SK-N-SH (cell line): ENCODE results near the gene IL1RAP. TPM values are rescaled to one million over a fixed set of nuclear protein-coding genes. Genes with fewer than 3 reads are reported as not detected.

Experiments
- CTCF ChIA-PET: fragments of 300-600, 350-600 bp; formaldehyde crosslinking; extraction: SDS; loops from one replicate; lab custom pipeline; 2021; lab: Yijun Ruan, JAX
- POLR2A ChIA-PET: fragments of 350-600 bp; sonication (Branson Sonifier 250); formaldehyde crosslinking; extraction: SDS; loops from one replicate; lab custom pipeline; 2020; ENCODE audit warnings: antibody characterized with exemption, inconsistent platforms; lab: Yijun Ruan, JAX
- DNase-seq: peaks from one replicate; pipeline ENCODE4 v3.0.0; 2012
- H2AFZ ChIP-seq: fragments of 200-600 bp; sonication (generic); 2 replicates; pipeline ENCODE4 v1.8.1; 2016; ENCODE audit warnings: antibody characterized with exemption, mild to moderate bottlenecking, low read depth
- H3F3A ChIP-seq: fragments of 200-600 bp; sonication (generic); replicated peaks from 2 replicates; pipeline ENCODE3; 2016; ENCODE audit warnings: antibody characterized with exemption, mild to moderate bottlenecking; ENCODE audit not compliant: insufficient read depth
- H3K27ac ChIP-seq, 2 experiments: fragments of 200-500 bp in 1 of 2; fragments of 200-600 bp in 1 of 2; sonication (Bioruptor generic) in 1 of 2; sonication (generic), shearing (Covaris generic) in 1 of 2; 2 replicates each; pipeline versions ENCODE4 v1.5.1 to v1.6.1; 2014 to 2016; ENCODE audit warnings: low read depth in 2 of 2, inconsistent platforms in 1 of 2, low read length in 1 of 2, mild to moderate bottlenecking in 1 of 2, mixed read lengths in 1 of 2
- H3K27me3 ChIP-seq: fragments of 200-600 bp; sonication (generic), shearing (Covaris generic); 2 replicates; pipeline ENCODE4 v1.6.1; 2016; ENCODE audit warnings: mixed run types; ENCODE audit not compliant: insufficient read depth
- H3K36me3 ChIP-seq, 2 experiments: fragments of 200-500 bp in 1 of 2; fragments of 200-600 bp in 1 of 2; sonication (Bioruptor generic) in 1 of 2; sonication (generic) in 1 of 2; replicated peaks in 1 of 2; 2 replicates each; pipeline versions ENCODE3 to v1.5.1; 2014 to 2016; ENCODE audit warnings: low read length in 1 of 2, mild to moderate bottlenecking in 1 of 2; ENCODE audit not compliant: insufficient read depth in 2 of 2, control insufficient read depth in 1 of 2
- H3K4me1 ChIP-seq, 2 experiments: fragments of 200-500 bp in 1 of 2; fragments of 200-600 bp in 1 of 2; sonication (Bioruptor generic) in 1 of 2; sonication (generic), shearing (Covaris generic) in 1 of 2; 2 replicates each; pipeline versions ENCODE4 v1.5.1 to v1.6.1; 2014 to 2016; ENCODE audit warnings: low read depth in 1 of 2, low read length in 1 of 2, mixed run types in 1 of 2; ENCODE audit not compliant: insufficient read depth in 2 of 2, control insufficient read depth in 1 of 2
- H3K4me2 ChIP-seq: fragments of 200-600 bp; sonication (generic), shearing (Covaris generic); 2 replicates; pipeline ENCODE4 v1.6.1; 2017; ENCODE audit warnings: mixed run types
- H3K4me3 ChIP-seq, 2 experiments: fragments of 200-500 bp in 1 of 2; fragments of 200-600 bp in 1 of 2; sonication (Bioruptor generic) in 1 of 2; sonication (generic), shearing (Covaris generic) in 1 of 2; 2 replicates each; pipeline versions ENCODE4 v1.5.1 to v1.8.1; 2014 to 2016; ENCODE audit warnings: low read depth in 2 of 2, inconsistent platforms in 1 of 2, low read length in 1 of 2, mild to moderate bottlenecking in 1 of 2, mixed read lengths in 1 of 2, moderate library complexity in 1 of 2
- H3K79me2 ChIP-seq: fragments of 200-600 bp; sonication (generic); 2 replicates; pipeline ENCODE4 v1.8.1; 2017; ENCODE audit warnings: mild to moderate bottlenecking; ENCODE audit not compliant: insufficient read depth
- H3K9ac ChIP-seq: fragments of 200-600 bp; sonication (generic); 2 replicates; pipeline ENCODE4 v1.6.1; 2017; ENCODE audit warnings: mixed run types
- H3K9me2 ChIP-seq: fragments of 200-600 bp; sonication (generic); 2 replicates; pipeline ENCODE4 v1.6.1; 2017; ENCODE audit warnings: mixed run types
- H3K9me3 ChIP-seq: fragments of 200-600 bp; sonication (generic); 2 replicates; pipeline ENCODE4 v1.6.1; 2017; ENCODE audit warnings: mixed run types, mild to moderate bottlenecking, moderate library complexity
- H4K20me1 ChIP-seq: fragments of 200-600 bp; sonication (generic); 2 replicates; pipeline ENCODE4 v1.6.1; 2017; ENCODE audit warnings: mild to moderate bottlenecking, mixed run types; ENCODE audit not compliant: insufficient read depth
- ELF1 ChIP-seq: IDR thresholded peaks from 2 replicates; pipeline ENCODE4 v1.4.0; 2012
- EZH2phosphoT487 ChIP-seq: fragments of 200-600 bp; sonication (generic); IDR thresholded peaks from 2 replicates; pipeline ENCODE4 v1.6.1; 2017; ENCODE audit warnings: low read depth, mixed run types, mild to moderate bottlenecking, antibody characterized with exemption, moderate library complexity, borderline replicate concordance
- FOSL2 ChIP-seq: IDR thresholded peaks from 2 replicates; pipeline ENCODE4 v1.4.0; 2012; ENCODE audit warnings: low read depth, mild to moderate bottlenecking, moderate library complexity, borderline replicate concordance
- FOXJ3 ChIP-seq: sonication (generic); formaldehyde crosslinking; IDR thresholded peaks from 2 replicates; pipeline ENCODE4 v1.5.1; 2020; ENCODE audit warnings: mild to moderate bottlenecking, missing genetic modification reagents
- GATA2 ChIP-seq: sonication (generic); formaldehyde crosslinking; IDR thresholded peaks from 2 replicates; pipeline ENCODE4 v1.5.0; 2020; ENCODE audit warnings: mild to moderate bottlenecking, missing genetic modification reagents
- NRF1 ChIP-seq: IDR thresholded peaks from 2 replicates; pipeline ENCODE4 v1.6.1; 2012; ENCODE audit warnings: low read depth, mild to moderate bottlenecking, low read length
- RFX5 ChIP-seq: IDR thresholded peaks from 2 replicates; pipeline ENCODE4 v1.6.1; 2012; ENCODE audit warnings: mild to moderate bottlenecking, improper control_type of control experiment, low read length
- TAF1 ChIP-seq: IDR thresholded peaks from 2 replicates; pipeline ENCODE4 v1.6.1; 2012; ENCODE audit warnings: low read depth, mild to moderate bottlenecking, low read length, moderate library complexity, borderline replicate concordance
- WGBS: methylation state at CpG from one replicate; pipeline ENCODE4 v1.1.6; 2017; ENCODE audit warnings: low lambda C conversion rate; 5-methylcytosine and 5-hydroxymethylcytosine counted together
- polyA plus RNA-seq, 3 experiments: library from polyadenylated mRNA; depleted of rRNA; stranded (reverse); fragments of >200 nt; gene quantifications; 2 replicates each; pipeline ENCODE4 v1.2.3, GENCODE V29; 2012
- TF ChIP-seq, protein P1 (sequence below): IDR thresholded peaks from 2 replicates; pipeline ENCODE4 v1.4.0; 2012; ENCODE audit warnings: low read depth
- TF ChIP-seq, protein P2 (sequence below): fragments of 150-350 bp; IDR thresholded peaks from 2 replicates; pipeline ENCODE4 v1.6.1; 2017; ENCODE audit warnings: antibody characterized with exemption, low read length, low read depth, borderline replicate concordance

IL1RAP gene
- polyA plus RNA-seq, 1 of the 3 experiments (the other 2 are of a cell fraction): 7.6 TPM

DNA sequence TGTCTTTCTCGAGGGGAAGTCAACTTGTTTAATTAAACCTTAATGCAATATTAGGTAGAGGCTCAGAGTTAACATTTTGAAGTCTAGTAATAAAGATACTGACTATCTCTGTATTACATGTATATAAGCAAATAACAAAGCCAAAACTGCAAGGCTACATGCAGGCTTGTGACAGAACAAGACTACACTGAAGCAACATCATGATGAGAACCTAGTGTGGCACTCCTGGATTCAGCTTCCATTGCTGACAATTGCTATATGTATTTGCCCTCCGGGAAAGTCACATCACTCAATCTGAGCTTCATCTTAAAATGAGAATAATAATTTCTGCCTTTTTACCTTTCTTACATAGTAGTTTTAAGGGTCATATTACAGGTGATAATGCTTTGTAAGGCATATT, 15.6 kb upstream of the IL1RAP start (continued):
- TF ChIP-seq, protein P1, sequence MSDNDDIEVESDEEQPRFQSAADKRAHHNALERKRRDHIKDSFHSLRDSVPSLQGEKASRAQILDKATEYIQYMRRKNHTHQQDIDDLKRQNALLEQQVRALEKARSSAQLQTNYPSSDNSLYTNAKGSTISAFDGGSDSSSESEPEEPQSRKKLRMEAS: no peak
- no peak for TF ChIP-seq TAF1
- TF ChIP-seq, protein P2, sequence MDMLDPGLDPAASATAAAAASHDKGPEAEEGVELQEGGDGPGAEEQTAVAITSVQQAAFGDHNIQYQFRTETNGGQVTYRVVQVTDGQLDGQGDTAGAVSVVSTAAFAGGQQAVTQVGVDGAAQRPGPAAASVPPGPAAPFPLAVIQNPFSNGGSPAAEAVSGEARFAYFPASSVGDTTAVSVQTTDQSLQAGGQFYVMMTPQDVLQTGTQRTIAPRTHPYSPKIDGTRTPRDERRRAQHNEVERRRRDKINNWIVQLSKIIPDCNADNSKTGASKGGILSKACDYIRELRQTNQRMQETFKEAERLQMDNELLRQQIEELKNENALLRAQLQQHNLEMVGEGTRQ: no peak

DNA sequence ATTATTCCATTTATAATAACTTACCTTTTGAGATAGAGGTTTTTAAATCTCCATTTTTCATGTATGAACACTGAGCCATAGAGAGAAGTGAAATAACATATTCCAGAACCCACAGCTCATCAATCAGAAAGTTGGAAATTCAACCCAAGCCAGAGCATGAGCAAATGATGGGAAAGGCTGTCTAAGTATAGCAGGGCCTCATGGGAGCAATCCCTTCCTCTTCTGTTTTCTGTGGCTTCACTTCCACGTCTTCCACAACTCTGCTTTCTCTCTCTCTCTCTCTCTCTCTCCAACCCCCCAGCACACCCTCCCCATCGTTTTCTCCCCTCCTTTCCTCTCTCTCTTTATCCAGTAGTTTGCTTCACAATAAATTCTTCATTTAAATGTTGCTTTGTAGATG, 14.8 kb upstream of the IL1RAP start:
- no peaks in the 10 kb centered on the region for H3K4me1 ChIP-seq
- no peak for TF ChIP-seq ELF1
- no peak for TF ChIP-seq TAF1
- no peak for TF ChIP-seq NRF1
- H3K4me2 ChIP-seq: no peak overlapping the region
- H3K27me3 ChIP-seq: peaks cover 4% of the 10 kb centered on the region; the same call in 1 of the 2 replicates
- H3K9ac ChIP-seq: no peak overlapping the region
- no peak for DNase-seq
- no peaks in the 10 kb centered on the region for H3K9me2 ChIP-seq
- no peaks in the 10 kb centered on the region for H3F3A ChIP-seq
- no peaks in the 10 kb centered on the region for H3K36me3 ChIP-seq
- no peak overlapping the region for H3K4me3 ChIP-seq
- no peaks in the 10 kb centered on the region for H3K79me2 ChIP-seq
- no peak overlapping the region; the same call in 1 of the 2 replicates for H2AFZ ChIP-seq
- H4K20me1 ChIP-seq: no peaks in the 10 kb centered on the region
- H3K27ac ChIP-seq: no peak overlapping the region
- POLR2A ChIA-PET: no interaction called here
- CTCF ChIA-PET: no interaction called here
- H3K9me3 ChIP-seq: no peaks in the 10 kb centered on the region
- 4% methylated on average over 2 of the region's 2 CpGs for WGBS

DNA sequence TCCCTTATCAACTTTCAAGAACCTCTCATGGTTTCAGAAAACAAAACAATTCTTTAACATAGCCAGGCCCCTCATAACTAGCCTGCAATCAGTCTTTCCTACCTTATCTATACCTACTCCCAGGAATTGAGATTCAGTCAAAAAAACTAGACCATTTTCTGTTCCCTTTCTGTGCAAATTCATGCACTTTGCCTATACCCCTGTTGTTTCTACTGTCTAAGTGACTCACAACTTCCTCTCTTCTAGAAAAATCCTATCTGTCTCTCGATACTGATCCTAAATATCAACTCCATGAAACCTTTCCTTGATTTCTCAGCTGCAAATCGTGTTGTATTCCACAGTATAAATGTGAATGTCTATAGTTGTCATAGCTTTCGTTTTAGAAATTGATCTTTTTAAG, 10.9 kb upstream of the IL1RAP start:
- Histone ChIP-seq H4K20me1 (no peaks in the 10 kb centered on the region), H3K9ac (no peak overlapping the region), H3K36me3 (no peaks in the 10 kb centered on the region), H3K27me3 (peaks cover 12% of the 10 kb centered on the region; the same call in 1 of the 2 replicates), H3K27ac (no peak overlapping the region), H3K9me3 (no peaks in the 10 kb centered on the region), H3K4me2 (no peak overlapping the region), H3K79me2 (no peaks in the 10 kb centered on the region), H3F3A (no peaks in the 10 kb centered on the region), H3K4me3 (no peak overlapping the region), H2AFZ (no peak overlapping the region), H3K4me1 (no peaks in the 10 kb centered on the region), H3K9me2 (no peaks in the 10 kb centered on the region)
- 10% methylated on average over 3 of the region's 3 CpGs for WGBS
- TF ChIP-seq FOXJ3 (no peak), GATA2 (CRISPR knock-in tag) (no peak), EZH2phosphoT487 (no peak), FOSL2 (no peak), RFX5 (no peak)
- DNase-seq: no peak
- POLR2A ChIA-PET: no interaction called here
- CTCF ChIA-PET: no interaction called here
